T47D (cell line): ENCODE data around the gene TUBAL3.

Source experiments
- DNase-seq, 2 experiments: peaks; one replicate each; pipeline versions ENCODE4 v3.0.0 to v3.0.0-alpha.2; 2011 to 2012; ENCODE audit warnings: low read depth in 1 of 2, low spot score in 1 of 2
- JUND ChIP-seq: IDR thresholded peaks from 2 replicates; pipeline ENCODE4 v1.6.1; 2012; ENCODE audit warnings: low read depth
- in situ Hi-C: cut with HindIII; loops from 2 replicates; pipeline ENCODE4 v1.10.0; 2016; ENCODE audit warnings: low sequenced_read_pairs, low pct_unique_long_range_greater_than_20kb

The TUBAL3 gene

GRCh38 chr10:5364890-5365338, 39.7 kb downstream of the TUBAL3 start, which contains the start of gene UCN3:
TSS of gene UCN3 (plus strand) at chr10:5364966. CDS start at chr10:5373721, 8,755 bp downstream.
- in situ Hi-C loops = no loop called here
- DNase-seq = no peak
- TF ChIP-seq JUND = no peak

GRCh38 chr10:5364374-5364773, 40.3 kb downstream of the TUBAL3 start:
- DNase-seq = no peak
- in situ Hi-C loops = no loop called here
- TF ChIP-seq JUND = no peak

- in situ Hi-C loops = no loop called here
- DNase-seq = no peak
- no peak for TF ChIP-seq JUND
These were observed 41.8 kb downstream of the TUBAL3 start for GRCh38 chr10:5362873-5363272.

- no peak for TF ChIP-seq JUND
- in situ Hi-C loops = no loop called here
- no peak for DNase-seq
These were observed 42.7 kb downstream of the TUBAL3 start for GRCh38 chr10:5361966-5362365.

GRCh38 chr10:5360318-5360915, 44.2 kb downstream of the TUBAL3 start:
- TF ChIP-seq JUND = no peak
- in situ Hi-C loops = no loop called here
- DNase-seq = peak in 1 of 2 experiments; percentile 52

GRCh38 chr10:5356302-5356763, 48.3 kb downstream of the TUBAL3 start:
- in situ Hi-C loops = no loop called here
- no peak for TF ChIP-seq JUND
- no peak for DNase-seq

GRCh38 chr10:5355594-5356301, 48.9 kb downstream of the TUBAL3 start:
- DNase-seq = no peak
- no peak for TF ChIP-seq JUND
- in situ Hi-C loops = no loop called here

- no peak for TF ChIP-seq JUND
- DNase-seq = no peak
- in situ Hi-C loops = no loop called here
These were observed 50.6 kb downstream of the TUBAL3 start for GRCh38 chr10:5354068-5354467.

- no peak for TF ChIP-seq JUND
- in situ Hi-C loops = no loop called here
- no peak for DNase-seq
These were observed 55.3 kb downstream of the TUBAL3 start for GRCh38 chr10:5349362-5349761.

GRCh38 chr10:5346881-5347280, 57.7 kb downstream of the TUBAL3 start:
- DNase-seq = no peak
- TF ChIP-seq JUND = no peak
- in situ Hi-C loops = no loop called here

GRCh38 chr10:5344746-5345145, 59.9 kb downstream of the TUBAL3 start:
- in situ Hi-C loops = no loop called here
- no peak for DNase-seq
- TF ChIP-seq JUND = no peak

- no peak for TF ChIP-seq JUND
- no peak for DNase-seq
- in situ Hi-C loops = no loop called here
These were observed 60.6 kb downstream of the TUBAL3 start for GRCh38 chr10:5343979-5344378.

GRCh38 chr10:5343561-5343960, 61.1 kb downstream of the TUBAL3 start:
- in situ Hi-C loops = no loop called here
- peak in 1 of 2 experiments; percentile 48 for DNase-seq
- no peak for TF ChIP-seq JUND
